Measurements from ENCODE around the gene GCSH.

GCSH gene

GRCh38 chr16:81101702-81102101, 5.5 kb upstream of the GCSH start:
- no peak for DNase-seq (ENCODE audit: low read depth in 2 of 2)

DNA sequence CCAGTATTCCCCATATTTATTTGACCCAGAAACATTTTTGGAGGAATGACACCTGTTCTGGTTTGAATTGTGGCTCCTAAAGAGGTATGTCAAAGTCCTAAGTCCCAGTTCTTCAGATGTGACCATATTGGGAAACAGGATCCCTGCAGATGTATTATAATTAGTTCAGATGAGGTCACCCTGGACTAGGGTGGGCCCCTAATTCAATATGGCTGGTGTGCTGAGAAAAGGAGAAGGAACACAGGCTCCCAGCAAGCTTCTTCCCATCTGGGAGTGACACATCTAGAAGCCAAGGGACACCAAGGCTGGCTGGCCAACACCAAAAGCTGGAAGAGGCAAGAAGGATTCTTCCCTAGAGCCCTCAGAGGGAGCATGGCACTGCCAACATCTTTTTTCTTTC, 3.8 kb upstream of the GCSH start:
- no peak for DNase-seq (ENCODE audit: low read depth in 2 of 2)

- no peak for DNase-seq (ENCODE audit: low read depth in 2 of 2)
These were observed 1.0 kb upstream of the GCSH start for GRCh38 chr16:81097230-81097629.

GRCh38 chr16:81096715-81097208, 567 bp upstream of the GCSH start:
- DNase-seq (ENCODE audit: low read depth in 2 of 2) = no peak

- no peak for DNase-seq (ENCODE audit: low read depth in 2 of 2)
These were observed 592 bp downstream of the GCSH start for GRCh38 chr16:81095653-81095952.

- no peak for DNase-seq (ENCODE audit: low read depth in 2 of 2)
These were observed 1.4 kb downstream of the GCSH start for GRCh38 chr16:81094771-81095251.

DNA sequence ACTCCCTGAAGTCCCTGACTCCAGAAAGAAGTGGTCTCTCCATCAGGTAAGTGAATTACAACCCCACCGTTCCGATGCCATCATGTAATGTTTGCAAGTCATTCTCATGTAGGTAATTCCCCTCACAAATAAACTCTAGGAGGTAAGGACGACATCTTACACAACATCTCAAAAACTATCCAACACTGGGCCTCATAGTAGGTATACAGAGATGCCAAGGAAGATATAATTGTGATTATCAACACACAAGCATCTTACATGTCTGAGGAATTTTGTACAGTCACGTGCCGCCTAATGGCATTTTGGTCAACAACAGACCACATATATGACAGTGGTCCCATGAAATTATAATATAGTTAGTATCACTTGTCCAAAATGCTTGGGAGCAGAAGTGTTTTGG, 7.4 kb downstream of the GCSH start:
- no peak for DNase-seq (ENCODE audit: low read depth in 2 of 2)

GRCh38 chr16:81081014-81081413, 15.2 kb downstream of the GCSH start:
- DNase-seq (ENCODE audit: low read depth in 2 of 2) = no peak

GRCh38 chr16:81080233-81080632, 16.0 kb downstream of the GCSH start:
- DNase-seq (ENCODE audit: low read depth in 2 of 2) = no peak

- peak; percentile 94 for DNase-seq (ENCODE audit: low read depth in 2 of 2)
These were observed 18.9 kb downstream of the GCSH start, which contains the start of gene C16orf46 for GRCh38 chr16:81077076-81077940. Gene C16orf46 (minus strand): TSS chr16:81077238. CDS start chr16:81063955, 13,283 bp downstream.

- DNase-seq (ENCODE audit: low read depth in 2 of 2) = peak; percentile 76 to 86
These were observed 19.6 kb downstream of the GCSH start for GRCh38 chr16:81076566-81077075.

DNA sequence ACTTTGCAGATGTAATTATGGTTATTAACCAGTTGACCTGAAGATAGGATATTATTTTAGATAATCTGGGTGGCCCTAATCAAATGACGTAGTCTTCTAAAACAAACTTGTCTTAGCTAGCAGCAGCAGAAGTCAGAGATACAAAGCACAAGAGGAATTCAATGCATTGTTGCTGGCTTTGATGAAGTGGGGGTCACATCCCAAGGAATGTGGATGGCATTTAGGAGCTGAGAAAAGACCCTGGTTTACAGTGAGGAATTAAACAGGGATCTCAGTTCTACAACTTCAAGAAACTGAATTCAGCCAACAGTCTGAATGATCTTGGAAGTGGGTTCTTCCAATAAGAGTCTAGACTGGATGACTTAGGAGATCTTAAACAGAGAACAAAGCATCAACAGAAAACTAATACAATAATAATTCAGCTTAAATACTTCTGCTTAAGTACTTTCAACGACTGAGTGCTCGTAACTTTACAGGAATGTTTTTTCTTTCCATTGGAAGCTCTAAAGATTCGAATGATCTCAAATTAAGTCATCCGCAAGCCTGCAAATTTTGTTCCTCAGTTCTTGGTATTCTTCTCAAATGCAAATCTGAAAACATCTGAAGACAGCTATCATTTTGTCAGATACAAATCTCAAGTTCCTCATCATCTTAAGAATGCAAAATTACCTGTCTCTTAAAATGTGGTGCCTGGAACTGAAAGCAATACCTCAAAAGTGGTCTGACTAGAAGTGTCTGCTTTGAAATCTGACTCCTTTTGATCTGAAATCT, 22.4 kb downstream of the GCSH start:
- no peak for DNase-seq (ENCODE audit: low read depth in 2 of 2)

GRCh38 chr16:81071805-81072204, 24.4 kb downstream of the GCSH start:
- DNase-seq (ENCODE audit: low read depth in 2 of 2) = no peak

DNA sequence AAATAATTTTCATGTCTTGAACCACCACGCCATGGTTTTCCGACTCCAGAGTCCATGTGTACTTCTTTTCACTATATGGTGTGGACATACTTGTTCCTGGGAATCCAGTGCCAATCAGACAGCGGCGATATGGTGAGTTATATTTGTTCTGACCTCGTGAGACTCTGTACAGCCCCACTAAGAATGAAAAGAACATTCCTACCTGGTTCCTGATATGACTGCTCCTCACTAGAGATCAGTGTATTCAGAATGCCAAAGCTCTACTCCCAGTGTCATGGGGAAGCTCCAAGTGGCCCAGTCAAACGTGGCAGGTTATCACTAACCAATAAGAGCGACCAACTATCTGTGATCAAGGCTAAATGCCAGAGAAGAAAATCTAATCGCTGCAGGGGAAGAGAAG, 25.2 kb downstream of the GCSH start:
- no peak for DNase-seq (ENCODE audit: low read depth in 2 of 2)

GRCh38 chr16:81069063-81069462, 27.1 kb downstream of the GCSH start:
- DNase-seq (ENCODE audit: low read depth in 2 of 2) = no peak

GRCh38 chr16:81067166-81067565, 29.0 kb downstream of the GCSH start:
- DNase-seq (ENCODE audit: low read depth in 2 of 2) = no peak

GRCh38 chr16:81066681-81067080, 29.5 kb downstream of the GCSH start:
- no peak for DNase-seq (ENCODE audit: low read depth in 2 of 2)

- no peak for DNase-seq (ENCODE audit: low read depth in 2 of 2)
These were observed 34.2 kb downstream of the GCSH start for GRCh38 chr16:81061871-81062608.

GRCh38 chr16:81061307-81061640, 34.9 kb downstream of the GCSH start:
- DNase-seq (ENCODE audit: low read depth in 2 of 2) = no peak

- DNase-seq (ENCODE audit: low read depth in 2 of 2) = no peak
These were observed 35.5 kb downstream of the GCSH start for GRCh38 chr16:81060576-81061306.

DNA sequence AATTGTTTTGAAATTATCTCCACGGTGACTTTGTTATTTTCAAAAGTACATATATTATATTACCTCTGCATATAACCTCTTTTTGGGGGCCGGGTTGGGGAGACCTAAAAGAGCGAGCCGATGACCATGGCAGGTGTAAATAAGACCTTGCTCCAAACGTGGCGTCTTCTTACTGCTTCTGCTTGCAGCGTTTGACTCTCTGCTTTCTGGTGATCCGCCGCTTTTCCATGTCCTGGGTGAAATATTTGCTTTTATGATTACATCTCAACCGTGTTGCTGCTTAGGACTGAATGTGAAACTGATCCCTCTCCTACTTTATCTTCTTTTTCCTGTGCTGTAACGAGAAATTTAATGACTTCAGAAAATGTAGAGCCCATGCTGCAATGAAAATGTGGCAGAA, 42.4 kb downstream of the GCSH start:
- no peak for DNase-seq (ENCODE audit: low read depth in 2 of 2)

All from stimulated activated CD8-positive, alpha-beta memory T cell treated with anti-CD3 and anti-CD28 coated beads, Interleukin-15, amount 100 ng/mL, for 4 hours (primary cell).